Osteocyte (in vitro differentiated cells): ENCODE data around the gene SYNDIG1. TPM values are rescaled to one million over a fixed set of nuclear protein-coding genes. Genes with fewer than 3 reads are reported as not detected.
"Not testable (repeated sequence)": the region's sequence is repeated elsewhere in the genome, so short reads cannot be mapped to it uniquely, and the experiment has no call there.

Source experiments
- DNase-seq: peaks from one replicate; pipeline ENCODE4 v3.0.0; 2021; ENCODE audit warnings: mixed read lengths; ENCODE audit not compliant: unreplicated experiment; ENCODE audit errors: extremely low spot score
- H3K27ac Mint-ChIP-seq: one replicate; pipeline ENCODE4 v1.8.0; 2021; ENCODE audit warnings: mild to moderate bottlenecking, mixed read lengths; ENCODE audit not compliant: unreplicated experiment
- H3K27me3 Mint-ChIP-seq: one replicate; pipeline ENCODE4 v1.8.0; 2021; ENCODE audit warnings: mixed read lengths; ENCODE audit not compliant: unreplicated experiment
- H3K36me3 Mint-ChIP-seq: one replicate; pipeline ENCODE4 v1.8.0; 2021; ENCODE audit warnings: mixed read lengths; ENCODE audit not compliant: unreplicated experiment
- H3K4me1 Mint-ChIP-seq: one replicate; pipeline ENCODE4 v1.8.0; 2021; ENCODE audit warnings: mixed read lengths; ENCODE audit not compliant: unreplicated experiment
- H3K4me3 Mint-ChIP-seq: one replicate; pipeline ENCODE4 v1.8.0; 2021; ENCODE audit warnings: mild to moderate bottlenecking, moderate library complexity, mixed read lengths; ENCODE audit not compliant: unreplicated experiment
- H3K9me3 Mint-ChIP-seq: one replicate; pipeline ENCODE4 v1.8.0; 2021; ENCODE audit warnings: mixed read lengths; ENCODE audit not compliant: unreplicated experiment
- CTCF ChIP-seq: fragments of 200-600 bp; sonication (generic); IDR thresholded peaks from 2 replicates; pipeline ENCODE4 v1.5.0; 2021; ENCODE audit warnings: antibody characterized with exemption, mild to moderate bottlenecking, moderate library complexity
- total RNA-seq: library from RNA; stranded (reverse); gene quantifications from 2 replicates; pipeline ENCODE4 v1.2.1, GENCODE V29; 2021

SYNDIG1 gene
- total RNA-seq, 1 donor from 2014 or later: 0.40 TPM

- Mint-ChIP-seq H3K27me3 (peaks cover 2% of the 10 kb centered on the region), H3K36me3 (no peaks in the 10 kb centered on the region), H3K4me3 (no peak overlapping the region), H3K27ac (no peak overlapping the region), H3K4me1 (peaks cover 3% of the 10 kb centered on the region), H3K9me3 (no peaks in the 10 kb centered on the region)
- no peak for TF ChIP-seq CTCF
- peak; percentile 44 for DNase-seq
Observed at GRCh38 chr20:24506146-24506545, 36.7 kb downstream of the SYNDIG1 start.

GRCh38 chr20:24506696-24507095, 37.3 kb downstream of the SYNDIG1 start:
- H3K27ac Mint-ChIP-seq: no peak overlapping the region
- no peak overlapping the region for H3K4me3 Mint-ChIP-seq
- H3K27me3 Mint-ChIP-seq: peaks cover 2% of the 10 kb centered on the region
- H3K9me3 Mint-ChIP-seq: no peaks in the 10 kb centered on the region
- H3K4me1 Mint-ChIP-seq: peaks cover 3% of the 10 kb centered on the region
- no peak for TF ChIP-seq CTCF
- H3K36me3 Mint-ChIP-seq: no peaks in the 10 kb centered on the region
- DNase-seq: no peak

- no peaks in the 10 kb centered on the region for H3K9me3 Mint-ChIP-seq
- no peaks in the 10 kb centered on the region for H3K36me3 Mint-ChIP-seq
- no peak overlapping the region for H3K27ac Mint-ChIP-seq
- TF ChIP-seq CTCF: no peak
- peaks cover 3% of the 10 kb centered on the region for H3K4me1 Mint-ChIP-seq
- H3K4me3 Mint-ChIP-seq: no peak overlapping the region
- no peak for DNase-seq
- H3K27me3 Mint-ChIP-seq: peaks cover 2% of the 10 kb centered on the region
Observed at GRCh38 chr20:24507182-24507853, 37.9 kb downstream of the SYNDIG1 start.

- H3K4me1 Mint-ChIP-seq, H3K27me3 Mint-ChIP-seq, H3K9me3 Mint-ChIP-seq, H3K27ac Mint-ChIP-seq, H3K36me3 Mint-ChIP-seq, H3K4me3 Mint-ChIP-seq: not testable (repeated sequence)
- DNase-seq: peak; percentile 48
Observed at GRCh38 chr20:24512441-24512840, 43.0 kb downstream of the SYNDIG1 start.

GRCh38 chr20:24518515-24518914, 49.1 kb downstream of the SYNDIG1 start:
- DNase-seq: no peak
- H3K4me3 Mint-ChIP-seq: no peak overlapping the region
- no peaks in the 10 kb centered on the region for H3K4me1 Mint-ChIP-seq
- H3K27me3 Mint-ChIP-seq: peaks cover 4% of the 10 kb centered on the region
- H3K9me3 Mint-ChIP-seq: no peaks in the 10 kb centered on the region
- no peak overlapping the region for H3K27ac Mint-ChIP-seq
- TF ChIP-seq CTCF: no peak
- no peaks in the 10 kb centered on the region for H3K36me3 Mint-ChIP-seq
